Activated gamma-delta T cell (primary cell): ENCODE measurements around the gene ZNF446.
"Not testable (repeated sequence)": the region's sequence is repeated elsewhere in the genome, so short reads cannot be mapped to it uniquely, and the experiment has no call there.

Experiments used
- DNase-seq: peaks from one replicate; lab custom pipeline; 2025; lab: John Stamatoyannopoulos, UW

ZNF446 gene

DNA sequence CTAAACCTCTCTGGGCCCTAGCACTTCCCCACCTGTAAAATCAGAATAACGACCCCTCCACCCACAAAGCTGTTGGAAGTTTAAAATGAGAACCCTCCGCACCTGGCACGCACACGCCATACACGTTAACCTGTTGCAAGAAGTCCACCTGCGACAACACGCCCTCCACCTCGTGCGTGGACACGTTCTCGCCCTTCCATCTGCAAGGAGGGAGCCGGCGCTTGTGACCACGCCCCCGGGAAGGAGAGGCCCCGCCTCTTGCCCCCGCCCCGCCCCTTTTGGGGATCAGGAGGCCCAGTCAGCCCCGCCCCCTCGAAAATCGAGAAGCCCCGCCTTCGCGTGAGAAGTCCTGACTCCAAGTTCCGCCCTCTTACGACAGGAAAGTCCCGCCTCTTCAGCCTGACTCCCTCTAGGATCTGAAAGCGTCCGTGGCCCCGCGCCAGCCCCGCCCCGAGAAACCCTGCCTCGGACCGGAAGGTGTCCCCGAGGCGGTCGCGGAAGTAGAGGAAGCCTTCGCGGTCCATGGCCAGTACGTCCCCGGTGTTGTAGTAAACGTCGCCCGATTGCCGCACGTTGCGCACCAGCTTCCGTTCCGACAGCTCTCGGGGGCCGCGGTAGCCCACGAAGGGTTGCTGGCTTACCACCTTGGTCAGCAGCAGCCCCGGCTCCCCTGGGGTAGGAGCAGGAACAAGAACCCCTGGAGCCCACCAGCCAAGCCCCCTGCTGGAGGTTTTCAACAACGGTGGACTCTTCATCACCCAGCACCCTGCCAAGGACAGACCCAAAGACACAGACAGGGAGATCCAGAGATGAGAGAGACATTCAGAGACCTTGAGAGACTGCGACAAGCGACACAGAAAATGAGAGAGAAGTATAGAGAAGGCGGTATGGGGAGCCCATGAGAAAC lies 23.1 kb downstream of the ZNF446 start:
- peak; percentile 81 for DNase-seq

DNA sequence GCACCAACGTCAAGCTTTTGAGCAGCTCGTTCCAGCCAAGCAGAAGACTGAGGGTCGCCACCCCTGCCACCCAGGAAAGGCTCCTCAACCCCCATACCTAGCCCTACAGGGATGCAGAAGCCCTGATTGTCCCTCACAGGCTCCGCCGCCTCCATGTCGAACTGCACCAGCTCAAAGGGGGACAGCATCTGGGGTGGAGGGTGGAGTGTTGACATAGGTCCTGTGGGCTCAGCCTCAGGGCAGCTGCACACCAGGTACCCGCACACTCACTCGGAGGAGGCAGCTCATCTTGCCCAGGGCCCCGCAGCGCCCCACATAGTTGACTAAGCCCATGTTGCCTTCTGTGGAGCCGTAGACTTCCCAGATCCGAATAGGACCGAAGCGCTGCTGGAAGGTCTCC lies 24.1 kb downstream of the ZNF446 start:
- no peak for DNase-seq

DNA sequence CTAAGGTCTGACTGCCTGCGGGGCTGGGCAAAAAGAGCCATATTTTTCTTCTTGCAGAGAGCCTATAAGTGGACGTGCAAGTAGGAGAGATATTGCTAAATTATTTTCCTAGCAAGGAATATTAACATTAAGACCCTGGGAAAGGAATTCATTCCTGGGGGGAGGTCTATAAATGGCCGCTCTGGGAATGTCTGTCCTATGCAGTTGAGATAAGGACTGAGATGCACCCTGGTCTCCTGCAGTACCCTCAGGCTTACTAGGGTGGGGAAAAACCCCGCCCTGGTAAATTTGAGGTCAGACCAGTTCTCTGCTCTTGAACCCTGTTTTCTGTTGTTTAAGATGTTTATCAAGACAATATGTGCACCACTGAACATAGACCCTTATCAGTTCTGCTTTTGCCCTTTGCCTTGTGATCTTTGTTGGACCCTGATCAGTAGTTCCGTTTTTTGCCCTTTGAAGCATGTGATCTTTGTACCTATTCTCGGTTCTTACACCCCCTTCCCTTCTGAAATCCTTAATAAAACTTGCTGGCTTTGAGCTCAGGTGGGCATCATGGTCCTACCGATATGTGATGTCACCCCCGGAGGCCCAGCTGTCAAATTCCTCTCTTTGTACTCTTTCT lies 31.6 kb downstream of the ZNF446 start:
- not testable (repeated sequence) for DNase-seq

DNA sequence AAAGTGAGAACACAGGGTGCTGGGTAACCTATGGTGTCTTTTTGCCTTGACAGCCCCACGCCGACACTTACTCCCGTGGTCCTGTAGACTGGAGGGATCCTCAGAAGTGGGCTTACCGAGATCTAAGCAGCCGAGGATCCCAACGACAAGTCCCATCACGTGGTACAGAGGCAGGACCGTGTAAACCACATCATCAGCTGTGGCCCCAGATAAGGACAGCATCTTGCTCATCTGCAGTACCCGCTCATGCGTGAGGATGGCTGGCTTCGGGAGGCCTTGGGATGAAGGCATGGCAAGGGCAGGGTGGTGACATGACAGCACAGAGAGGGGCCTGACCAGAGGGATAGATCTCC lies 33.6 kb downstream of the ZNF446 start:
- DNase-seq: no peak

DNA sequence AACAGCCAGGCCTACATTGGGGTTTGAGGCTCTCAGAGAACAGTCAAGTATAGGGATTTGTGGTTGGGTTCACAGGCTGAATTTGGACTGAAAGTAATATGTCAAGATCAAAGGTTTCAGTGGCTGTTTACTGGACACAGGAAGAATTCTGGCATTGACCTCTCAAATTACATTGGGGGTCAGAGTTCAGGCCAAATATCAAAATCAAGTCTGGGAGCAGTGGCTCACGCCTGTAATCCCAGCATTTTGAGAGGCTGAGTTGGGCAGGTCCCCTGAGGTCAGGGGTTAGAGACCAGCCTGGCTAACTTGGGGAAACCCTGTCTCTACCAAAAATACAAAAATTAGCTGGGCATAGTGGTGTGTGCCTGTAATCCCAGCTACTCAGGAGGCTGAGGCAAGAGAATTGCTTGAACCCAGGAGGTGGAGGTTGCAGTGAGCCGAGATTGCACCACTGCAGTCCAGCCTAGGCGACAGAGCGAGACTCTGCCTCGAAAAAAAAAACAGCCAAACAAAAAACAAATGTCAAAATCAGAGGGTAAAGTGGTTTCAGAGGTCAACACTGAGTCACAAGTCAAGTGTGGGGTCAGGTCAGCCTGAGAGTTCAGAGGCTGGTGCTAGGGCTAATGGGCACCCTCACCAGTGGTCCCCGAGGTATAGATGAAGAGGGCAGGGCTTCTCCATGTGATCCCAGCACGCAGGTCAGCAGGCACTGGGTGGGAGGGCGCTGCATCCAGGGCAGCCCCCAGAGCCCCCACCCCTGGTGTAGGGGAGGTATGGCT lies 34.1 kb downstream of the ZNF446 start:
- no peak for DNase-seq

DNA sequence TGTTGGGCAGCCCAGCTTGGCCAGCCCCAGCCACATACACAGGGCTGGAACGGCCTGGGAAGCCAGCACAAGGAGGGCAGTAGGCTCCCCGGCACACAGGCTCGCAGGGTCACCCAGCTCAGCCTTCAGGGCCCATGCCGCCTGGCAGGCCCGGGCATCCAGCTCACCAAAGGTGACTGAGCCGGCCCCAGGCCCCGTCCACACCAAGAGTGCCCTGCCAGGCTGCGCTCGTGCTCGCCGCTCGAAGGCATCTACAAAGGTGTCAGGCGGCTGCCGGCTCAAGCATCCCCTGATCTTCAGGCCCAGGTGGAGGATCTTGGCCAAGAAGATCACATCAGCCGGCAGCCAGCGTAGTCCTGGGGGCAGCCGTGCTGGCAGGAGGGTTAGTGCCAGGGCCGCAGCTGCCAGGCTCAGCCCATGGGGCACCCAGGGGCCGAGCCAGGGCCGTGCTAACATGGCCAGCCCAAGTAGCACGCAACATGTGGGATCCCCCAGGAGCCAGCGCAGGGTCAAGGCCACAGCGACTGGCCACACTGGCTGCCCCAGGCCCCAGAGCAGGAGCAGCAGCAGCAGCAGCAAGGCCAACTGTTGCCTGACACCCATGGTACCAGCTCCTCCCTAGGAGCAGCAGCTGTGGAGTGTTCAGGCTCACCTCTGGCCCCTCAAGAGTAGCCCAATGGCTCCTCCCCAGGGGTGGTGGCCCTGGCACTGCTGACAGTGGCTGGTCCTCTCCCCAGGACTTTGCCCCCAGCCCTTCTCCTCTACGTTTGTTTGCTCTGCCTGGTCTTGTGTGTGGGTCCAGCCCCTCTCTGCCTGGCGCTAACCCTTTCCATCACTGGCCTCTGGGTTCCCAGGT lies 35.4 kb downstream of the ZNF446 start, which contains the start of gene SLC27A5:
Gene SLC27A5 (minus strand): TSS at position 640 of the 856 bp plus-strand sequence. CDS start 37 bp downstream, at position 603.
- no peak for DNase-seq

DNA sequence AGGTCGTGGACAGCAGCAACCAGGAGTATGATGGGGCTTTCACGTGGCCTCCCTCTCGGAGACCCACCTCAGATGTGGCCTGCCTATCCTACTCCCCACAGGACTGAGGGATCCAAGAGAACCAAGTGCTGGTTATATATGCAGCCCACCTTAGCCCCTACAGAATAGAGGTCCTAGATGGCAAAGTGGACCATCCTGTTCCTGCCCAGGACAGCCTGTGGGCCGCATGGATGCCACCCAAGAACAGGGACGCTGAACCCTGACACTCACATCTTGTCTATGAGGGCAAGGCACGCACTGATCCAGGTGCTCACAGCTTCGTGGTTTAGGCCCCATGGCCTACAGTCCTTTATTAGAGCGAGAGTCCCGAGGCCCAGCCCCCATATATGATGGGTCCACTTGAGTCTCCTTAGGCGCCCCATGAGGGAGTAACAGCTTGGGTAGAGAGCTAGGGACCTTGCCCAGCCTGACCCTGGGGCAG lies 37.1 kb downstream of the ZNF446 start:
- no peak for DNase-seq

DNA sequence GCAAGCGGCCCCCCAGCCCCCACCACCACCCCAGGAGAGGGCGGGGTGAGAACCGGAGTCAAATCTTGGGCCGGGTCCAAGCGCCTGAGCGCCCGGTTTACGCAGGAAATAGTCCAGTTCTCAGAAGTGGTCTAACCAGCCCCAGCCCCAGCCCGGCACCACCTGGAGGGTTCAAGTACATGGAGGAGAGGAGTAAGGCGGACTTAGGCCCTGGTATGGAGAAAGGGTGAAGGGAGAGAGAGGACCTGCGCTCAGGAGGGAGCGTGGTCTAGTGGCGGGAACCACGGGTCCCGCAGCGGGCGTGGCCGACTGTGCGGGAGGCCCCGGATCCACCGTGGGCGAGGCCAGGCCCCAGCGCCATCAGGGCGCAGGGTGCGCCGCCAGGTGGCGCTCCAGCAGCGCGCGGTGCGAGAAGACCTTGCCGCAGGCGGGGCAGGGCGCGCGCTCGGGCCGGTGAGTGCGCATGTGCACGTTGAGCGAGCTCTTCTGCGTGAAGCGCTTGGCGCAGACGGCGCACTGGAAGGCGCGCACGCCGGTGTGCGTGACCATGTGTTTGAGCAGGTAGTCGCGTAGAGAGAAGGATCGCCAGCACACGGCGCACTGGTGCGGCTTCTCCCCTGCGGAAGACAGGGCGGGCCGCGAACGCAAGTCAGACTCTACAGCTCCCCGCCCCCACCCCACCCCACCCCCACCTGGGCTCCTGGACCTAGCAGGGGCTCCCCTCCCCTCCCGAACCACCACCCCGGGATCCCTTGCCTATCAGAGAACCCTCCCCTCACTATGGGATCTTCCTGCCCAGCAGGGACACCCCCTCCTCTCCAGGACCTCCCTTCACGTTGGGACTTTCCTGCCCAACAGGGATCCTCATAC lies 37.8 kb downstream of the ZNF446 start:
- peak; percentile 92 for DNase-seq

DNA sequence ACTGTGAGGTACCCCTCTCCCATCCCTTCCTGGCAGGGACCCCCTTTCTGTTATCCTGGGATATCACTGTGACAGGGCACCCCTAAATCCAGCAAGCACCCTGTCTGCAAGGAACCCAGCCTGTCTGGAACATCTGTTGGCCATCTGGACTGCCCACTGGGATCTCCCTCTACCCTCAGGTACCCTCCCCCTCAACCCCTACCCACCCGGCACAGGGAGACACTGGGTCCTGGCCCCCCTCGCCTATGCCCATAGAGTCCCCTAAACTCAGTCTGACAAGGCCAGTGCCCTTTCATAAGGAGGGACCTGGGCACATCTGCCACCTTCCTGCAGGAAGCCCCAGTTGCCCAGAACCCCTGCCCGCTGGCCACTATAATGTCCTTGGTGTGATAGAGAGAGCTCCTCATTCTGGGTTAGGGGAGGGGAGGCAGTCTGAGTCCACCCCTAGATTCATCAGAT lies 38.4 kb downstream of the ZNF446 start:
- no peak for DNase-seq

DNA sequence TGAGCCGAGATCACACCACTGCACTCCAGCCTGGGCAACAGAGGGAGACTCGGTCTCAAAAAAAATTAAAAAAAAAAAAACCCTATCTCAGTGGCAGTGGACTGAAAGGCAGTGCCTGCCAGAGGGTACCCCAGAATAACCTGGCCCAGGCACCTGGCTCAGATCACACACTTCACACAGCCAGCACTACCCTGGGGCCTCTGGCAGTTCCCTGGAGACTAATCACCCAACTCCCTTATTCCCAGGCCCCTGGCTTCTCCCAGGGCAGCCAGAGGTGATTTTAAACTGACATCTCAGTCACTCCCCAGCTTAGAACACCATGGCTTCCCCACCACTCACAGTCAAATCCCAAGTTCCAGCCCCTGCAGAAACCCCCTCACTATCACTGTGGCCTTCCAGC lies 39.1 kb downstream of the ZNF446 start:
- no peak for DNase-seq

DNA sequence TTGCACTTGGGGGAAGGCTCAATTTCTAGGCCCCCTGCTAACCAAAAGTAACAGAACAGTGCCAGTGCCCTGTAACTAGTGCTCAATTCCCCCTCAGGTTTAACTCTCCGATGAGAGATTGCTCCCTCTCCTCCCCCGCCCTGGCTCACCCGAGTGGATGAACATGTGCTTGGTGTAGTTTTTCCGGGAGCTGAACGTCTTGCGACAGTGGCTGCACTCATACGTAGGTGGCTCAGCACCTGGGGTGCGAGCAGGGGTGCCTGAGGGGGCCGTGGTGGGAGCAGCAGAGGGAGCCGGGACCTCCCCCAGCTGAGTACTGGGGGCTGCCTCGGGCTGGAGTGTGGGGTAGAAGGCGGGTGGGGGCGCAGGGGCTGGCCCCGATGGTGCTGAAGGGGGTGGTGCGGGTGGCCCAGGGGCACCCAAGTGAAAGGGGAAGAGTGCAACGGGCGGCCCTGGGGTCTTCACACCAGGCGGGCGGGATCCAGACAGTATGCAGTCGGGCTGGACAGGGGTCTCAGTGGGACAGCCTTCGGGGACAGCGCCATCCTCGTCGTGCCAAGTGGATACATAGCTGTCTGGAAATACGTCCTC lies 40.2 kb downstream of the ZNF446 start:
- no peak for DNase-seq

DNA sequence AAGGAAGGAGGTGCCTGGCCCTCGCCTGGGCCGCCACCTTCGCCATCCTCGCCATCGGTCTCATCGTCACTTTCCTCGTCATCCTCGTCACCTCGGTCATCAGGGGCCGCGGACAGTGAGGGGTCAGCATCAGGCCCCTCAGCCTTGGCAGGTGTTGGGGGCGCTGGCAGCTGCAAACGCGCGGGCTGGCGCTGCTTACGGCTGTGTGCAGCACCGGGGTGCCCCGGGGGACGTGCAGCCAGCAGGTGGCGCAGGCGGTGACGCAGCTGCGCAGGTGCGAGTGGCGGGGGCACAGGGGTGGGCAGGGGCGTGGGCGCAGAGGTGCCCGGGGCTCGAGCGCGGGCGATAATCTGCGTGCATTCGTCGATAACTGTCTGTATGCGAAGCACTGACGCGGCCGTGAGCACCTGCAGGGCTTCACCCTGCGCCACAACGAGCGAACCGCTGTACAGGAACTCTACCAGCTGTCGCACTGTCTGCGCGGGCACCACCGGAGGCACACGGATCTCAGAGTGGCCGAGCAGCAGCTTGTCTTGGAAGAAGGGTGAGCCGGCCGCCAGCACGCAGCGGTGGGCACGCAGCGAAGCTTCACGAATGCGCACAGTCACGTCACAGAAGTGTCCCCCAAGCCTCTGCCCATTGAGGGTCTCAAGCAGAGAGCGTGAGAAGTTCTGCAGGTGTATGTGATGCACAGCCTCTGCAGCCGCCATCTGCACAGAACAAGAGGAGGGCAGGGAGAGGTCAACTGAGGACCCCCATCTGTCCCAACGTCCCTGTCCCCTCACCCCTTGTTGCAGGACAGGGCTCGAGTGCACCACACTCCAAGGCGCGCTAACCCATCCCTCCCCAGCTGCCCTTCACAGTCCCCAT lies 41.0 kb downstream of the ZNF446 start:
- no peak for DNase-seq

DNA sequence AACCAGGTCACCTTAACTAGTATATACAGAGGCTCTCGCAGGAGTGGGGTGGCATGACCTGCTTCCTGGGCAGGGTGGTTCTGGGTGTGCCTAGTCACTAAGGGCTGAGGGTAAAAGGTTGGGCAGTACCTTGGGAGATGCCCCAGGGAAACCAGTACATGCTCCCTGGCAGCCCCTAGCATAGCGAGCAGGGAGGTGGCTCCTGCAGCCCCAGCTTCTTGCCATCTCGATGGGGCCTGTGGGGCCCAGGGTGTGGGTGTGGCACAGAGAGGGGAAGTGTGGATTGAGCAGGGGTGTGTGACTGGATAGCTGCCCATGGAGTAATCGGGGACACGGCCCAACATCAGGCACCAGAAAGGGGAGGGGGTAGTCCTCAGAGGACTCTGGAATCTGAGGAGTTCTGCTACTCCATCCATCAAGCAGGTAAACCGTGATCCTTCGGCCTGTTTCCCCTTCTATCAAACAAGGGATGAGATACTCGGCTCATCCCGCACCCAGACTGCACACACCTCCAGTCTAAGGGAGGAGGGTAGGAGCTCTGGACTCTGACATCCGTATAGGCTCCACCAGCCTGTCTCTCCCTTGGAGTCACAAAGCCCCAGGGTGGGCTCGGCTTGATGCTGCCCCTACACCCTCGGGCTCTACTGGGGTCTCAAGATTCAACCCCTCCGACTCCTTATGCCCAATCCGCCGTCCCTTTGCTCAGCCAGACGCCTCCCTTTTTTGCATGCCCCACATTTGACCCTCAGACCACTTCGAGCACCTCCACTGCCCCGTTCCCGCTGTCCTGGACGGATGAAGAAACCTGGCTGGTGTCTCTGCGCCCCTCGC lies 42.3 kb downstream of the ZNF446 start:
- no peak for DNase-seq

DNA sequence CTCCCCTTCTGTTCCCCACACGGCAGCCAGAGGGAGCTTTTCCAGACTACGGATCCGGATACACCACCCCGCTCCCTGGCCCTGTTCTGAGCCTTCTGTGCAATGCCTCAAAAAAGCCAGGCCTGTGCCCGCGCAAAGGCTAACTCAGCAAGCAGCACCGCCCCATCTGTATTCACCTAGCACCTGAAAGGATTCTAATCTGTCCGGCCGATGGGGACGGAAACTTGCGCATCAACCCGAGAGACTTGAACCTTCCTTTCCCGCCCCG lies 42.9 kb downstream of the ZNF446 start:
- DNase-seq: no peak

DNA sequence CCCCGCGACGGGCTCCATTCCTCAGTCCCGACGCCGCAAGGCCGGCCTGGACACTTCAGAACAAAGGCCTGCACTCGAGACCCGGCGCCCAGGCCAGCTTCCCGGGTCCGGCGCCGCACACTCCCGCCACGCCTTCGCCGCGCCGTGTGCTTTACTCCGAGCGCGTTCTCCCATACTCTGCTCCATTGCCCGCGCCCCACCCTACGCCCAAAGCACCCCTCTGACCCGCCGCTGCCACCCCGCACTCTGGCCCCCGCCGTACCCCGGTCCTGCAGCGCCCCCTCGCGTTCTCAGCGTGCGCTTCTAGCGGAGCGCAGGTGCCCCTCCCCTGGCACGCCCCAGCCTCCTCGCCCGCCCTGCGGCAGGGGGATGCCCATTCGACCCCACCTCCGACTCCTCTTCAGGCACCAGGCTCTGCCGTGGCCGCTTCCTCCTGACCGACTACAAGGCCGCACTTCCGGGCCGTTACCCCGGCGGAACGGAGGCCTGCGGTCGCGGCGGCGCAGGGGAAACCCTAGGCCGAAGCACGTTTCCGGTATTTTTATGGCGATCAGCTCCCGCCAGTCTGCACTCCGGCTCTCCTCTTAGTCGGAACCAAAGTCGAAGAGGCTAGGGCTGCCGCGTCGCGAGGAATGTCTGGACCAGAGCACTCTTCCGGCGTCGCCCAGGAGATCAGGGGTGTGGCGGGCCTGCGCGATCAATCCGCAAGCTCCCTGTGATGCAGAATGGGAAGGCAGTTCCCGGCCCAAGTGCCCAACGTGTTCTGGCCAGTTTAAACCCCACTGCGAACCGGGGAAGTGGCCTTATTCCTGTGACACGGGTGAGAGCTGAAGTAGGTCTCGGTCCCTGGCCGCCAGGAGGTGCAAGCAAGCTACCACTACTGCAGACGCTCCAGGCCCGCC lies 43.5 kb downstream of the ZNF446 start, which contains the start of gene ZBTB45:
Gene ZBTB45 (minus strand): TSS at position 456 of the 902 bp plus-strand sequence. CDS start 2,137 bp downstream, outside the sequence.
- DNase-seq: peak; percentile 92

DNA sequence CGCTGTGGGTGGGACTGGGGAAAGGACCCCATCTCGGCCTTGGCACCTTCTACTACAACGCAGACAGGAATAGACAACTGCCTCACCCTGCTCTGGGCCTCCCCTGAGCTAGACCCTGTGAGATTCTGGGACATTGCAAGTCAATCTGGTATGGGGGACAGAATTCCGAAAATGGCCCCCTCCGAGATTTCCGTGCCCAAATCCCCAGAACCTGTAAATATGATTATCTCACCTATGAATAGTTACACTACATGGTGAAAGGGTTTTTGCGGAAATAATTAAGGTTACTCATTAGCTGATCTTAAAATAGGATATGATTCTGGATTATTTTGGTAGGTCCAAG lies 44.1 kb downstream of the ZNF446 start:
- no peak for DNase-seq

DNA sequence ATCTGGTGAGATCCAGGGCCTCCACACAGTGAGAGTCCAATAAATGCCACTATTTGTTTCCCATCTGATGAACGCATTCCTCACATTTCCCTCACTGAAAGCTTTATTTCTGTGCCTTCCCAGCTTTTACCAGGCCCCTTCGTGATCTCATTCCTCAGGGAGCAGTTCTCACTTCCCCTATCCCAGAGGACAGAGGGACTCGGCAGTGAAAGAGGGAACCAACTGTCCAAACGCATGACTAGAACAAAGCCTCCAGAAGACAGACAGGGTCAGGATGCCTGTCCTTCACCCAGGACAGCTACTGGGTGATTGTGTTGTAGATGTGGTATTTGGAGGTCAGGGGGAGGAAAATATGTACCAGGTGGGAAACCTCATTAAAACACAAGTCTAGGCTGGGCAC lies 45.5 kb downstream of the ZNF446 start:
- no peak for DNase-seq
